CD4-positive, alpha-beta T cell treated with Interleukin-15 for 4 hours (primary cell): ENCODE measurements around the gene TBC1D16.
"Not testable (repeated sequence)": the region's sequence is repeated elsewhere in the genome, so short reads cannot be mapped to it uniquely, and the experiment has no call there.

ENCODE experiments used
- DNase-seq: peaks from one replicate; pipeline ENCODE4 v3.0.0-alpha.2; 2020; ENCODE audit warnings: low spot score

Gene TBC1D16

GRCh38 chr17:79913451-79913850, 122.2 kb downstream of the TBC1D16 start:
- no peak for DNase-seq

- no peak for DNase-seq
Measured at GRCh38 chr17:79912552-79913330, 122.9 kb downstream of the TBC1D16 start.

- DNase-seq: no peak
Measured at GRCh38 chr17:79911430-79912399, 124.0 kb downstream of the TBC1D16 start.

- no peak for DNase-seq
Measured at GRCh38 chr17:79910985-79911361, 124.7 kb downstream of the TBC1D16 start.

GRCh38 chr17:79909121-79909520, 126.6 kb downstream of the TBC1D16 start:
- no peak for DNase-seq

- DNase-seq: no peak
Measured at GRCh38 chr17:79907850-79908249, 127.8 kb downstream of the TBC1D16 start.

GRCh38 chr17:79907217-79907715, 128.4 kb downstream of the TBC1D16 start:
- no peak for DNase-seq

GRCh38 chr17:79905832-79906231, 129.8 kb downstream of the TBC1D16 start:
- no peak for DNase-seq

- no peak for DNase-seq
Measured at GRCh38 chr17:79904865-79905264, 130.8 kb downstream of the TBC1D16 start.

- DNase-seq: no peak
Measured at GRCh38 chr17:79902146-79902791, 133.4 kb downstream of the TBC1D16 start.

- DNase-seq: no peak
Measured at GRCh38 chr17:79901131-79901530, 134.5 kb downstream of the TBC1D16 start.

- DNase-seq: no peak
Measured at GRCh38 chr17:79899584-79899983, 136.1 kb downstream of the TBC1D16 start.

GRCh38 chr17:79897243-79898063, 138.2 kb downstream of the TBC1D16 start:
- DNase-seq: no peak

GRCh38 chr17:79893457-79893856, 142.2 kb downstream of the TBC1D16 start:
- DNase-seq: not testable (repeated sequence)

GRCh38 chr17:79892457-79893241, 143.0 kb downstream of the TBC1D16 start:
- DNase-seq: no peak

- DNase-seq: no peak
Measured at GRCh38 chr17:79891113-79891730, 144.4 kb downstream of the TBC1D16 start.

GRCh38 chr17:79890706-79891105, 145.0 kb downstream of the TBC1D16 start:
- no peak for DNase-seq

- DNase-seq: no peak
Measured at GRCh38 chr17:79888811-79889634, 146.6 kb downstream of the TBC1D16 start.

- DNase-seq: no peak
Measured at GRCh38 chr17:79888009-79888540, 147.6 kb downstream of the TBC1D16 start.
